GM23338 (cell line): Measurements from ENCODE around the gene HDAC8. TPM values are rescaled to one million over a fixed set of nuclear protein-coding genes. Genes with fewer than 3 reads are reported as not detected.

Experiments
- ATAC-seq: fragments of 200-7000 bp; cut with Tn5 transposase; 3 replicates; pipeline ENCODE4 v1.9.1; 2020
- DNase-seq: peaks from one replicate; pipeline ENCODE4 v3.0.0-alpha.2; 2015; ENCODE audit warnings: low spot score
- H2AFZ ChIP-seq: fragments of 200-600 bp; sonication (generic); 2 replicates; pipeline ENCODE4 v1.8.0; 2016; ENCODE audit warnings: antibody characterized with exemption, mild to moderate bottlenecking, moderate library complexity
- H3F3A ChIP-seq: fragments of 200-600 bp; sonication (generic); replicated peaks from 2 replicates; pipeline ENCODE4 v1.8.0; 2017; ENCODE audit warnings: antibody characterized with exemption, mixed run types, low read depth
- H3K27ac ChIP-seq: fragments of 200-600 bp; sonication (generic); 2 replicates; pipeline ENCODE4 v1.6.1; 2016; ENCODE audit warnings: low read depth
- H3K27me3 ChIP-seq: fragments of 200-600 bp; sonication (generic); 2 replicates; pipeline ENCODE4 v1.8.0; 2016; ENCODE audit warnings: mild to moderate bottlenecking, mixed run types, moderate library complexity; ENCODE audit not compliant: insufficient read depth
- H3K36me3 ChIP-seq: fragments of 200-600 bp; sonication (generic); 2 replicates; pipeline ENCODE4 v1.8.0; 2016; ENCODE audit warnings: mild to moderate bottlenecking; ENCODE audit not compliant: insufficient read depth
- H3K4me1 ChIP-seq: fragments of 200-600 bp; sonication (generic); 2 replicates; pipeline ENCODE4 v1.8.0; 2016; ENCODE audit warnings: mild to moderate bottlenecking, moderate library complexity; ENCODE audit not compliant: insufficient read depth
- H3K4me2 ChIP-seq: fragments of 200-600 bp; sonication (generic); 2 replicates; pipeline ENCODE4 v1.7.1; 2017; ENCODE audit warnings: mixed run types
- H3K4me3 ChIP-seq: fragments of 200-600 bp; sonication (generic); 2 replicates; pipeline ENCODE4 v1.6.1; 2016; ENCODE audit warnings: mixed run types
- H3K79me2 ChIP-seq: fragments of 200-600 bp; sonication (generic); replicated peaks from 2 replicates; pipeline ENCODE4 v1.8.0; 2017; ENCODE audit warnings: mild to moderate bottlenecking; ENCODE audit not compliant: insufficient read depth
- H3K9me2 ChIP-seq: fragments of 200-600 bp; sonication (generic); 2 replicates; pipeline ENCODE4 v1.8.0; 2017; ENCODE audit not compliant: insufficient read depth
- H4K20me1 ChIP-seq: fragments of 200-600 bp; sonication (generic); replicated peaks from 2 replicates; pipeline ENCODE4 v1.8.0; 2017; ENCODE audit warnings: mild to moderate bottlenecking; ENCODE audit not compliant: insufficient read depth
- H3K27ac Mint-ChIP-seq: 2 replicates; pipeline ENCODE4 v1.8.0; 2020; ENCODE audit warnings: inconsistent platforms, mild to moderate bottlenecking, moderate library complexity, mixed read lengths
- H3K27me3 Mint-ChIP-seq: 3 replicates; pipeline ENCODE4 v1.8.0; 2022; ENCODE audit warnings: low read depth, mild to moderate bottlenecking, moderate library complexity, mixed read lengths, inconsistent platforms; ENCODE audit not compliant: insufficient read depth, poor library complexity
- H3K36me3 Mint-ChIP-seq: 3 replicates; pipeline ENCODE4 v1.8.0; 2021; ENCODE audit warnings: low read depth, mild to moderate bottlenecking, inconsistent platforms, moderate library complexity, mixed read lengths
- H3K4me1 Mint-ChIP-seq: 3 replicates; pipeline ENCODE4 v1.8.0; 2020; ENCODE audit warnings: mild to moderate bottlenecking, inconsistent platforms, mixed read lengths
- H3K4me3 Mint-ChIP-seq: 3 replicates; pipeline ENCODE4 v1.8.0; 2021; ENCODE audit warnings: moderate library complexity, mild to moderate bottlenecking, inconsistent platforms, mixed read lengths
- H3K9me3 Mint-ChIP-seq: 3 replicates; pipeline ENCODE4 v1.8.0; 2020; ENCODE audit warnings: moderate library complexity, mild to moderate bottlenecking, inconsistent platforms, mixed read lengths
- CREB1 ChIP-seq: fragments of 250-450 bp; sonication (Bioruptor Pico); IDR thresholded peaks from 2 replicates; pipeline ENCODE4 v1.5.0; 2020; ENCODE audit warnings: low read depth, mild to moderate bottlenecking, moderate library complexity
- EZH2 ChIP-seq: fragments of 200-600 bp; sonication (generic); IDR thresholded peaks from one replicate; pipeline ENCODE4 v1.8.0; 2017; ENCODE audit warnings: antibody characterized with exemption, mild to moderate bottlenecking, low read depth; ENCODE audit not compliant: unreplicated experiment
- EZH2phosphoT487 ChIP-seq: fragments of 200-600 bp; sonication (generic); IDR thresholded peaks from one replicate; pipeline ENCODE4 v1.8.1; 2018; ENCODE audit warnings: antibody characterized with exemption; ENCODE audit not compliant: unreplicated experiment
- JUNB ChIP-seq: IDR thresholded peaks from one replicate; pipeline ENCODE4 v1.6.1; 2016; ENCODE audit warnings: antibody characterized with exemption; ENCODE audit not compliant: unreplicated experiment
- NANOG ChIP-seq: IDR thresholded peaks from 2 replicates; pipeline ENCODE4 v1.6.1; 2016; ENCODE audit warnings: antibody characterized with exemption, borderline replicate concordance
- POLR2AphosphoS5 ChIP-seq: IDR thresholded peaks from 2 replicates; pipeline ENCODE4 v1.6.1; 2016; ENCODE audit warnings: antibody characterized with exemption, low read depth
- STAT1 ChIP-seq: IDR thresholded peaks from one replicate; pipeline ENCODE4 v1.6.1; 2016; ENCODE audit warnings: antibody characterized with exemption; ENCODE audit not compliant: unreplicated experiment
- ZNF114 ChIP-seq: fragments of 250-450 bp; sonication (Bioruptor Pico); IDR thresholded peaks from 2 replicates; pipeline ENCODE4 v1.5.0; 2020; ENCODE audit warnings: mild to moderate bottlenecking, moderate library complexity
- ZNF331 ChIP-seq: fragments of 250-450 bp; sonication (Bioruptor Pico); IDR thresholded peaks from 2 replicates; pipeline ENCODE4 v1.5.0; 2020; ENCODE audit warnings: low read depth, mild to moderate bottlenecking, moderate library complexity
- polyA plus RNA-seq: library from polyadenylated mRNA; unstranded; fragments of >200 nt; fragmentation: Nextera tagmentation; extraction: Ambion mirVana; gene quantifications from 2 replicates; pipeline ENCODE4 v1.2.1, GENCODE V29; 2016
- total RNA-seq: library from RNA; depleted of rRNA; stranded (reverse); fragments of >200 nt; shearing (Covaris generic); gene quantifications from 2 replicates; pipeline ENCODE4 v1.2.3, GENCODE V29; 2014
- TF ChIP-seq, protein P1 (sequence below), 2 experiments: fragments of 200-600 bp in 1 of 2; sonication (generic) in 1 of 2; conservative IDR thresholded peaks; 2 replicates each; pipeline versions ENCODE4 v1.5.1 to v1.6.1; 2016 to 2017; ENCODE audit warnings: antibody characterized with exemption in 2 of 2, low read depth in 2 of 2, mild to moderate bottlenecking in 2 of 2, moderate library complexity in 1 of 2
- TF ChIP-seq, protein P2 (sequence below): fragments of 250-450 bp; sonication (Bioruptor Pico); IDR thresholded peaks from 2 replicates; pipeline ENCODE4 v1.5.0; 2020; ENCODE audit warnings: mild to moderate bottlenecking, moderate library complexity
- TF ChIP-seq, protein P3 (sequence below): IDR thresholded peaks from 2 replicates; pipeline ENCODE4 v1.6.1; 2016; ENCODE audit warnings: antibody characterized with exemption
- TF ChIP-seq, protein P4 (sequence below): IDR thresholded peaks from one replicate; pipeline ENCODE4 v1.6.1; 2018; ENCODE audit warnings: antibody characterized with exemption; ENCODE audit not compliant: unreplicated experiment

HDAC8 gene
- total and polyA plus RNA-seq, 2 experiments from 2014 or later = 21.6 to 28.7 TPM

GRCh38 chrX:72313707-72314641 lies 258.7 kb downstream of the HDAC8 start:
- H3K4me2 ChIP-seq = no peak overlapping the region
- peaks cover 25% of the 10 kb centered on the region for H3K27me3 ChIP-seq
- H3K79me2 ChIP-seq = no peaks in the 10 kb centered on the region
- DNase-seq (no peak), ATAC-seq (no peak)
- peaks cover 3% of the 10 kb centered on the region; the same call in 1 of the 2 replicates for H3F3A ChIP-seq
- H4K20me1 ChIP-seq = no peaks in the 10 kb centered on the region
- H3K27ac ChIP-seq = no peak overlapping the region
- H2AFZ ChIP-seq = no peak overlapping the region
- H3K9me2 ChIP-seq = no peaks in the 10 kb centered on the region
- no peak overlapping the region for H3K4me3 Mint-ChIP-seq
- no peak for TF ChIP-seq CREB1 (CRISPR knock-in tag)
- TF ChIP-seq, protein P1, sequence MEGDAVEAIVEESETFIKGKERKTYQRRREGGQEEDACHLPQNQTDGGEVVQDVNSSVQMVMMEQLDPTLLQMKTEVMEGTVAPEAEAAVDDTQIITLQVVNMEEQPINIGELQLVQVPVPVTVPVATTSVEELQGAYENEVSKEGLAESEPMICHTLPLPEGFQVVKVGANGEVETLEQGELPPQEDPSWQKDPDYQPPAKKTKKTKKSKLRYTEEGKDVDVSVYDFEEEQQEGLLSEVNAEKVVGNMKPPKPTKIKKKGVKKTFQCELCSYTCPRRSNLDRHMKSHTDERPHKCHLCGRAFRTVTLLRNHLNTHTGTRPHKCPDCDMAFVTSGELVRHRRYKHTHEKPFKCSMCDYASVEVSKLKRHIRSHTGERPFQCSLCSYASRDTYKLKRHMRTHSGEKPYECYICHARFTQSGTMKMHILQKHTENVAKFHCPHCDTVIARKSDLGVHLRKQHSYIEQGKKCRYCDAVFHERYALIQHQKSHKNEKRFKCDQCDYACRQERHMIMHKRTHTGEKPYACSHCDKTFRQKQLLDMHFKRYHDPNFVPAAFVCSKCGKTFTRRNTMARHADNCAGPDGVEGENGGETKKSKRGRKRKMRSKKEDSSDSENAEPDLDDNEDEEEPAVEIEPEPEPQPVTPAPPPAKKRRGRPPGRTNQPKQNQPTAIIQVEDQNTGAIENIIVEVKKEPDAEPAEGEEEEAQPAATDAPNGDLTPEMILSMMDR (conservative IDR thresholded peaks at IDR 0.05; ENCODE audit: low read depth in 2 of 2) = no peak
- TF ChIP-seq, protein P2, sequence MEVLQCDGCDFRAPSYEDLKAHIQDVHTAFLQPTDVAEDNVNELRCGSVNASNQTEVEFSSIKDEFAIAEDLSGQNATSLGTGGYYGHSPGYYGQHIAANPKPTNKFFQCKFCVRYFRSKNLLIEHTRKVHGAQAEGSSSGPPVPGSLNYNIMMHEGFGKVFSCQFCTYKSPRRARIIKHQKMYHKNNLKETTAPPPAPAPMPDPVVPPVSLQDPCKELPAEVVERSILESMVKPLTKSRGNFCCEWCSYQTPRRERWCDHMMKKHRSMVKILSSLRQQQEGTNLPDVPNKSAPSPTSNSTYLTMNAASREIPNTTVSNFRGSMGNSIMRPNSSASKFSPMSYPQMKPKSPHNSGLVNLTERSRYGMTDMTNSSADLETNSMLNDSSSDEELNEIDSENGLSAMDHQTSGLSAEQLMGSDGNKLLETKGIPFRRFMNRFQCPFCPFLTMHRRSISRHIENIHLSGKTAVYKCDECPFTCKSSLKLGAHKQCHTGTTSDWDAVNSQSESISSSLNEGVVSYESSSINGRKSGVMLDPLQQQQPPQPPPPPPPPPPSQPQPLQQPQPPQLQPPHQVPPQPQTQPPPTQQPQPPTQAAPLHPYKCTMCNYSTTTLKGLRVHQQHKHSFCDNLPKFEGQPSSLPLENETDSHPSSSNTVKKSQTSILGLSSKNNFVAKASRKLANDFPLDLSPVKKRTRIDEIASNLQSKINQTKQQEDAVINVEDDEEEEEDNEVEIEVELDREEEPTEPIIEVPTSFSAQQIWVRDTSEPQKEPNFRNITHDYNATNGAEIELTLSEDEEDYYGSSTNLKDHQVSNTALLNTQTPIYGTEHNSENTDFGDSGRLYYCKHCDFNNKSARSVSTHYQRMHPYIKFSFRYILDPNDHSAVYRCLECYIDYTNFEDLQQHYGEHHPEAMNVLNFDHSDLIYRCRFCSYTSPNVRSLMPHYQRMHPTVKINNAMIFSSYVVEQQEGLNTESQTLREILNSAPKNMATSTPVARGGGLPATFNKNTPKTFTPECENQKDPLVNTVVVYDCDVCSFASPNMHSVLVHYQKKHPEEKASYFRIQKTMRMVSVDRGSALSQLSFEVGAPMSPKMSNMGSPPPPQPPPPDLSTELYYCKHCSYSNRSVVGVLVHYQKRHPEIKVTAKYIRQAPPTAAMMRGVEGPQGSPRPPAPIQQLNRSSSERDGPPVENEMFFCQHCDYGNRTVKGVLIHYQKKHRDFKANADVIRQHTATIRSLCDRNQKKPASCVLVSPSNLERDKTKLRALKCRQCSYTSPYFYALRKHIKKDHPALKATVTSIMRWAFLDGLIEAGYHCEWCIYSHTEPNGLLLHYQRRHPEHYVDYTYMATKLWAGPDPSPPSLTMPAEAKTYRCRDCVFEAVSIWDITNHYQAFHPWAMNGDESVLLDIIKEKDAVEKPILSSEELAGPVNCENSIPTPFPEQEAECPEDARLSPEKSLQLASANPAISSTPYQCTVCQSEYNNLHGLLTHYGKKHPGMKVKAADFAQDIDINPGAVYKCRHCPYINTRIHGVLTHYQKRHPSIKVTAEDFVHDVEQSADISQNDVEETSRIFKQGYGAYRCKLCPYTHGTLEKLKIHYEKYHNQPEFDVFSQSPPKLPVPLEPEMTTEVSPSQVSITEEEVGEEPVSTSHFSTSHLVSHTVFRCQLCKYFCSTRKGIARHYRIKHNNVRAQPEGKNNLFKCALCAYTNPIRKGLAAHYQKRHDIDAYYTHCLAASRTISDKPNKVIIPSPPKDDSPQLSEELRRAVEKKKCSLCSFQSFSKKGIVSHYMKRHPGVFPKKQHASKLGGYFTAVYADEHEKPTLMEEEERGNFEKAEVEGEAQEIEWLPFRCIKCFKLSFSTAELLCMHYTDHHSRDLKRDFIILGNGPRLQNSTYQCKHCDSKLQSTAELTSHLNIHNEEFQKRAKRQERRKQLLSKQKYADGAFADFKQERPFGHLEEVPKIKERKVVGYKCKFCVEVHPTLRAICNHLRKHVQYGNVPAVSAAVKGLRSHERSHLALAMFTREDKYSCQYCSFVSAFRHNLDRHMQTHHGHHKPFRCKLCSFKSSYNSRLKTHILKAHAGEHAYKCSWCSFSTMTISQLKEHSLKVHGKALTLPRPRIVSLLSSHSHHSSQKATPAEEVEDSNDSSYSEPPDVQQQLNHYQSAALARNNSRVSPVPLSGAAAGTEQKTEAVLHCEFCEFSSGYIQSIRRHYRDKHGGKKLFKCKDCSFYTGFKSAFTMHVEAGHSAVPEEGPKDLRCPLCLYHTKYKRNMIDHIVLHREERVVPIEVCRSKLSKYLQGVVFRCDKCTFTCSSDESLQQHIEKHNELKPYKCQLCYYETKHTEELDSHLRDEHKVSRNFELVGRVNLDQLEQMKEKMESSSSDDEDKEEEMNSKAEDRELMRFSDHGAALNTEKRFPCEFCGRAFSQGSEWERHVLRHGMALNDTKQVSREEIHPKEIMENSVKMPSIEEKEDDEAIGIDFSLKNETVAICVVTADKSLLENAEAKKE = no peak
- TF ChIP-seq, protein P3, sequence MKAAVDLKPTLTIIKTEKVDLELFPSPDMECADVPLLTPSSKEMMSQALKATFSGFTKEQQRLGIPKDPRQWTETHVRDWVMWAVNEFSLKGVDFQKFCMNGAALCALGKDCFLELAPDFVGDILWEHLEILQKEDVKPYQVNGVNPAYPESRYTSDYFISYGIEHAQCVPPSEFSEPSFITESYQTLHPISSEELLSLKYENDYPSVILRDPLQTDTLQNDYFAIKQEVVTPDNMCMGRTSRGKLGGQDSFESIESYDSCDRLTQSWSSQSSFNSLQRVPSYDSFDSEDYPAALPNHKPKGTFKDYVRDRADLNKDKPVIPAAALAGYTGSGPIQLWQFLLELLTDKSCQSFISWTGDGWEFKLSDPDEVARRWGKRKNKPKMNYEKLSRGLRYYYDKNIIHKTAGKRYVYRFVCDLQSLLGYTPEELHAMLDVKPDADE = no peak
- TF ChIP-seq JUNB = no peak
- TF ChIP-seq ZNF114 (CRISPR knock-in tag) = no peak
- TF ChIP-seq, protein P4, sequence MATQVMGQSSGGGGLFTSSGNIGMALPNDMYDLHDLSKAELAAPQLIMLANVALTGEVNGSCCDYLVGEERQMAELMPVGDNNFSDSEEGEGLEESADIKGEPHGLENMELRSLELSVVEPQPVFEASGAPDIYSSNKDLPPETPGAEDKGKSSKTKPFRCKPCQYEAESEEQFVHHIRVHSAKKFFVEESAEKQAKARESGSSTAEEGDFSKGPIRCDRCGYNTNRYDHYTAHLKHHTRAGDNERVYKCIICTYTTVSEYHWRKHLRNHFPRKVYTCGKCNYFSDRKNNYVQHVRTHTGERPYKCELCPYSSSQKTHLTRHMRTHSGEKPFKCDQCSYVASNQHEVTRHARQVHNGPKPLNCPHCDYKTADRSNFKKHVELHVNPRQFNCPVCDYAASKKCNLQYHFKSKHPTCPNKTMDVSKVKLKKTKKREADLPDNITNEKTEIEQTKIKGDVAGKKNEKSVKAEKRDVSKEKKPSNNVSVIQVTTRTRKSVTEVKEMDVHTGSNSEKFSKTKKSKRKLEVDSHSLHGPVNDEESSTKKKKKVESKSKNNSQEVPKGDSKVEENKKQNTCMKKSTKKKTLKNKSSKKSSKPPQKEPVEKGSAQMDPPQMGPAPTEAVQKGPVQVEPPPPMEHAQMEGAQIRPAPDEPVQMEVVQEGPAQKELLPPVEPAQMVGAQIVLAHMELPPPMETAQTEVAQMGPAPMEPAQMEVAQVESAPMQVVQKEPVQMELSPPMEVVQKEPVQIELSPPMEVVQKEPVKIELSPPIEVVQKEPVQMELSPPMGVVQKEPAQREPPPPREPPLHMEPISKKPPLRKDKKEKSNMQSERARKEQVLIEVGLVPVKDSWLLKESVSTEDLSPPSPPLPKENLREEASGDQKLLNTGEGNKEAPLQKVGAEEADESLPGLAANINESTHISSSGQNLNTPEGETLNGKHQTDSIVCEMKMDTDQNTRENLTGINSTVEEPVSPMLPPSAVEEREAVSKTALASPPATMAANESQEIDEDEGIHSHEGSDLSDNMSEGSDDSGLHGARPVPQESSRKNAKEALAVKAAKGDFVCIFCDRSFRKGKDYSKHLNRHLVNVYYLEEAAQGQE = no peak
- no peak for TF ChIP-seq POLR2AphosphoS5
- no peak for TF ChIP-seq EZH2
- no peak for TF ChIP-seq NANOG
- TF ChIP-seq EZH2phosphoT487 = no peak
- TF ChIP-seq ZNF331 (CRISPR knock-in tag) = no peak
- TF ChIP-seq STAT1 = no peak
- no peaks in the 10 kb centered on the region for H3K36me3 ChIP-seq
- peaks cover 18% of the 10 kb centered on the region for H3K4me1 Mint-ChIP-seq
- peaks cover 24% of the 10 kb centered on the region for H3K27me3 Mint-ChIP-seq
- H3K4me1 ChIP-seq = peaks cover 3% of the 10 kb centered on the region
- H3K27ac Mint-ChIP-seq = no peak overlapping the region
- no peak overlapping the region for H3K4me3 ChIP-seq
- H3K9me3 Mint-ChIP-seq = no peaks in the 10 kb centered on the region
- H3K36me3 Mint-ChIP-seq = no peaks in the 10 kb centered on the region
